HEK293 (cell line): ENCODE results near the gene BORCS6.

Source experiments
- AEBP2 ChIP-seq: fragments of 450-650 bp; formaldehyde crosslinking; IDR thresholded peaks from 2 replicates; pipeline ENCODE4 v1.5.1; 2016; ENCODE audit warnings: missing biosample characterization, missing genetic modification characterization, borderline replicate concordance
- FEZF1 ChIP-seq: fragments of 450-650 bp; formaldehyde crosslinking; IDR thresholded peaks from 2 replicates; pipeline ENCODE4 v1.5.1; 2016; ENCODE audit warnings: missing biosample characterization, missing genetic modification characterization
- KLF7 ChIP-seq: fragments of 450-650 bp; formaldehyde crosslinking; IDR thresholded peaks from 2 replicates; pipeline ENCODE4 v1.5.1; 2016; ENCODE audit warnings: missing biosample characterization, missing genetic modification characterization, borderline replicate concordance
- MZF1 ChIP-seq: fragments of 450-650 bp; formaldehyde crosslinking; IDR thresholded peaks from 2 replicates; pipeline ENCODE4 v1.5.1; 2017; ENCODE audit warnings: missing biosample characterization, missing genetic modification characterization, borderline replicate concordance
- OSR2 ChIP-seq: fragments of 450-650 bp; formaldehyde crosslinking; IDR thresholded peaks from 2 replicates; pipeline ENCODE4 v1.5.1; 2016; ENCODE audit warnings: missing biosample characterization, missing genetic modification characterization
- PRDM4 ChIP-seq: fragments of 450-650 bp; formaldehyde crosslinking; IDR thresholded peaks from 2 replicates; pipeline ENCODE4 v1.5.1; 2017; ENCODE audit warnings: missing biosample characterization, missing genetic modification characterization
- SCRT2 ChIP-seq: fragments of 450-650 bp; formaldehyde crosslinking; IDR thresholded peaks from 2 replicates; pipeline ENCODE4 v1.5.1; 2016; ENCODE audit warnings: missing biosample characterization, missing genetic modification characterization
- ZBTB1 ChIP-seq: fragments of 450-650 bp; formaldehyde crosslinking; IDR thresholded peaks from 2 replicates; pipeline ENCODE4 v1.5.1; 2016; ENCODE audit warnings: missing biosample characterization, missing genetic modification characterization
- ZFP3 ChIP-seq: fragments of 450-650 bp; formaldehyde crosslinking; IDR thresholded peaks from 2 replicates; pipeline ENCODE4 v1.5.1; 2016; ENCODE audit warnings: low read depth, missing biosample characterization, missing genetic modification characterization
- ZFP41 ChIP-seq: fragments of 450-650 bp; formaldehyde crosslinking; IDR thresholded peaks from 2 replicates; pipeline ENCODE4 v1.5.1; 2016; ENCODE audit warnings: missing biosample characterization, missing genetic modification characterization, borderline replicate concordance
- ZNF133 ChIP-seq: fragments of 450-650 bp; formaldehyde crosslinking; IDR thresholded peaks from 2 replicates; pipeline ENCODE4 v1.5.1; 2016; ENCODE audit warnings: missing biosample characterization, missing genetic modification characterization
- ZNF174 ChIP-seq: fragments of 450-650 bp; formaldehyde crosslinking; IDR thresholded peaks from 2 replicates; pipeline ENCODE4 v1.5.0; 2017; ENCODE audit warnings: missing biosample characterization, mild to moderate bottlenecking, missing genetic modification characterization
- ZNF239 ChIP-seq: fragments of 450-650 bp; formaldehyde crosslinking; IDR thresholded peaks from 2 replicates; pipeline ENCODE4 v1.5.1; 2016; ENCODE audit warnings: missing biosample characterization, missing genetic modification characterization
- ZNF302 ChIP-seq: fragments of 450-650 bp; formaldehyde crosslinking; IDR thresholded peaks from 2 replicates; pipeline ENCODE4 v1.5.1; 2016; ENCODE audit warnings: missing biosample characterization, missing genetic modification characterization, low read depth
- ZNF514 ChIP-seq: fragments of 450-650 bp; formaldehyde crosslinking; IDR thresholded peaks from 2 replicates; pipeline ENCODE4 v1.5.1; 2016; ENCODE audit warnings: missing biosample characterization, missing genetic modification characterization
- ZNF792 ChIP-seq: fragments of 450-650 bp; formaldehyde crosslinking; IDR thresholded peaks from 2 replicates; pipeline ENCODE4 v1.5.1; 2016; ENCODE audit warnings: missing biosample characterization, missing genetic modification characterization
- ZSCAN30 ChIP-seq: fragments of 450-650 bp; IDR thresholded peaks from 2 replicates; pipeline ENCODE4 v1.5.1; 2018; ENCODE audit warnings: missing biosample characterization, mild to moderate bottlenecking, missing genetic modification characterization, moderate library complexity
- TF ChIP-seq, protein P1 (sequence below): fragments of 450-650 bp; formaldehyde crosslinking; conservative IDR thresholded peaks from 2 replicates; pipeline ENCODE4 v1.5.1; 2016; ENCODE audit warnings: low read depth, missing biosample characterization, missing genetic modification characterization
- TF ChIP-seq, protein P2 (sequence below): fragments of 450-650 bp; formaldehyde crosslinking; IDR thresholded peaks from 2 replicates; pipeline ENCODE4 v1.5.1; 2017; ENCODE audit warnings: missing biosample characterization, missing genetic modification characterization
- TF ChIP-seq, protein P3 (sequence below): fragments of 450-650 bp; formaldehyde crosslinking; IDR thresholded peaks from 2 replicates; pipeline ENCODE4 v1.5.1; 2016; ENCODE audit warnings: missing biosample characterization, missing genetic modification characterization
- TF ChIP-seq, protein P4 (sequence below): fragments of 450-650 bp; formaldehyde crosslinking; IDR thresholded peaks from 2 replicates; pipeline ENCODE4 v1.5.1; 2017; ENCODE audit warnings: missing biosample characterization, missing genetic modification characterization

Gene BORCS6

GRCh38 chr17:8210761-8211458 lies 20.9 kb upstream of the BORCS6 start (continued):
- TF ChIP-seq, protein P1, sequence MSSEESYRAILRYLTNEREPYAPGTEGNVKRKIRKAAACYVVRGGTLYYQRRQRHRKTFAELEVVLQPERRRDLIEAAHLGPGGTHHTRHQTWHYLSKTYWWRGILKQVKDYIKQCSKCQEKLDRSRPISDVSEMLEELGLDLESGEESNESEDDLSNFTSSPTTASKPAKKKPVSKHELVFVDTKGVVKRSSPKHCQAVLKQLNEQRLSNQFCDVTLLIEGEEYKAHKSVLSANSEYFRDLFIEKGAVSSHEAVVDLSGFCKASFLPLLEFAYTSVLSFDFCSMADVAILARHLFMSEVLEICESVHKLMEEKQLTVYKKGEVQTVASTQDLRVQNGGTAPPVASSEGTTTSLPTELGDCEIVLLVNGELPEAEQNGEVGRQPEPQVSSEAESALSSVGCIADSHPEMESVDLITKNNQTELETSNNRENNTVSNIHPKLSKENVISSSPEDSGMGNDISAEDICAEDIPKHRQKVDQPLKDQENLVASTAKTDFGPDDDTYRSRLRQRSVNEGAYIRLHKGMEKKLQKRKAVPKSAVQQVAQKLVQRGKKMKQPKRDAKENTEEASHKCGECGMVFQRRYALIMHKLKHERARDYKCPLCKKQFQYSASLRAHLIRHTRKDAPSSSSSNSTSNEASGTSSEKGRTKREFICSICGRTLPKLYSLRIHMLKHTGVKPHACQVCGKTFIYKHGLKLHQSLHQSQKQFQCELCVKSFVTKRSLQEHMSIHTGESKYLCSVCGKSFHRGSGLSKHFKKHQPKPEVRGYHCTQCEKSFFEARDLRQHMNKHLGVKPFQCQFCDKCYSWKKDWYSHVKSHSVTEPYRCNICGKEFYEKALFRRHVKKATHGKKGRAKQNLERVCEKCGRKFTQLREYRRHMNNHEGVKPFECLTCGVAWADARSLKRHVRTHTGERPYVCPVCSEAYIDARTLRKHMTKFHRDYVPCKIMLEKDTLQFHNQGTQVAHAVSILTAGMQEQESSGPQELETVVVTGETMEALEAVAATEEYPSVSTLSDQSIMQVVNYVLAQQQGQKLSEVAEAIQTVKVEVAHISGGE (tag by site-specific recombination), result no peak; the same call in 1 of the 2 replicates
- no peak for TF ChIP-seq KLF7
- TF ChIP-seq, protein P2, sequence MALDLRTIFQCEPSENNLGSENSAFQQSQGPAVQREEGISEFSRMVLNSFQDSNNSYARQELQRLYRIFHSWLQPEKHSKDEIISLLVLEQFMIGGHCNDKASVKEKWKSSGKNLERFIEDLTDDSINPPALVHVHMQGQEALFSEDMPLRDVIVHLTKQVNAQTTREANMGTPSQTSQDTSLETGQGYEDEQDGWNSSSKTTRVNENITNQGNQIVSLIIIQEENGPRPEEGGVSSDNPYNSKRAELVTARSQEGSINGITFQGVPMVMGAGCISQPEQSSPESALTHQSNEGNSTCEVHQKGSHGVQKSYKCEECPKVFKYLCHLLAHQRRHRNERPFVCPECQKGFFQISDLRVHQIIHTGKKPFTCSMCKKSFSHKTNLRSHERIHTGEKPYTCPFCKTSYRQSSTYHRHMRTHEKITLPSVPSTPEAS, result no peak
- TF ChIP-seq ZSCAN30 (tag by site-specific recombination), result no peak
- no peak for TF ChIP-seq MZF1
- no peak for TF ChIP-seq ZBTB1 (tag by site-specific recombination)
- TF ChIP-seq, protein P3, sequence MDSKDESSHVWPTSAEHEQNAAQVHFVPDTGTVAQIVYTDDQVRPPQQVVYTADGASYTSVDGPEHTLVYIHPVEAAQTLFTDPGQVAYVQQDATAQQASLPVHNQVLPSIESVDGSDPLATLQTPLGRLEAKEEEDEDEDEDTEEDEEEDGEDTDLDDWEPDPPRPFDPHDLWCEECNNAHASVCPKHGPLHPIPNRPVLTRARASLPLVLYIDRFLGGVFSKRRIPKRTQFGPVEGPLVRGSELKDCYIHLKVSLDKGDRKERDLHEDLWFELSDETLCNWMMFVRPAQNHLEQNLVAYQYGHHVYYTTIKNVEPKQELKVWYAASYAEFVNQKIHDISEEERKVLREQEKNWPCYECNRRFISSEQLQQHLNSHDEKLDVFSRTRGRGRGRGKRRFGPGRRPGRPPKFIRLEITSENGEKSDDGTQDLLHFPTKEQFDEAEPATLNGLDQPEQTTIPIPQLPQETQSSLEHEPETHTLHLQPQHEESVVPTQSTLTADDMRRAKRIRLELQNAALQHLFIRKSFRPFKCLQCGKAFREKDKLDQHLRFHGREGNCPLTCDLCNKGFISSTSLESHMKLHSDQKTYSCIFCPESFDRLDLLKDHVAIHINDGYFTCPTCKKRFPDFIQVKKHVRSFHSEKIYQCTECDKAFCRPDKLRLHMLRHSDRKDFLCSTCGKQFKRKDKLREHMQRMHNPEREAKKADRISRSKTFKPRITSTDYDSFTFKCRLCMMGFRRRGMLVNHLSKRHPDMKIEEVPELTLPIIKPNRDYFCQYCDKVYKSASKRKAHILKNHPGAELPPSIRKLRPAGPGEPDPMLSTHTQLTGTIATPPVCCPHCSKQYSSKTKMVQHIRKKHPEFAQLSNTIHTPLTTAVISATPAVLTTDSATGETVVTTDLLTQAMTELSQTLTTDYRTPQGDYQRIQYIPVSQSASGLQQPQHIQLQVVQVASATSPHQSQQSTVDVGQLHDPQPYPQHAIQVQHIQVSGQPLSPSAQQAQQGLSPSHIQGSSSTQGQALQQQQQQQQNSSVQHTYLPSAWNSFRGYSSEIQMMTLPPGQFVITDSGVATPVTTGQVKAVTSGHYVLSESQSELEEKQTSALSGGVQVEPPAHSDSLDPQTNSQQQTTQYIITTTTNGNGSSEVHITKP (tag by site-specific recombination), result peak; percentile 92
- TF ChIP-seq FEZF1 (tag by site-specific recombination), result no peak
- no peak for TF ChIP-seq ZFP41
- no peak for TF ChIP-seq ZNF133
- TF ChIP-seq OSR2, result 0 out of 2 replicates have a peak, but pooled peaks have one; percentile 9
- TF ChIP-seq ZFP3 (tag by site-specific recombination), result no peak
- no peak for TF ChIP-seq AEBP2
- TF ChIP-seq ZNF792, result no peak
- no peak for TF ChIP-seq ZNF514 (tag by site-specific recombination)
- TF ChIP-seq, protein P4, sequence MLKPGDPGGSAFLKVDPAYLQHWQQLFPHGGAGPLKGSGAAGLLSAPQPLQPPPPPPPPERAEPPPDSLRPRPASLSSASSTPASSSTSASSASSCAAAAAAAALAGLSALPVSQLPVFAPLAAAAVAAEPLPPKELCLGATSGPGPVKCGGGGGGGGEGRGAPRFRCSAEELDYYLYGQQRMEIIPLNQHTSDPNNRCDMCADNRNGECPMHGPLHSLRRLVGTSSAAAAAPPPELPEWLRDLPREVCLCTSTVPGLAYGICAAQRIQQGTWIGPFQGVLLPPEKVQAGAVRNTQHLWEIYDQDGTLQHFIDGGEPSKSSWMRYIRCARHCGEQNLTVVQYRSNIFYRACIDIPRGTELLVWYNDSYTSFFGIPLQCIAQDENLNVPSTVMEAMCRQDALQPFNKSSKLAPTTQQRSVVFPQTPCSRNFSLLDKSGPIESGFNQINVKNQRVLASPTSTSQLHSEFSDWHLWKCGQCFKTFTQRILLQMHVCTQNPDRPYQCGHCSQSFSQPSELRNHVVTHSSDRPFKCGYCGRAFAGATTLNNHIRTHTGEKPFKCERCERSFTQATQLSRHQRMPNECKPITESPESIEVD (tag by site-specific recombination), result no peak
- TF ChIP-seq ZNF174 (tag by site-specific recombination), result no peak
- no peak for TF ChIP-seq ZNF239 (tag by site-specific recombination)
- no peak for TF ChIP-seq PRDM4
- TF ChIP-seq ZNF302, result no peak
- no peak for TF ChIP-seq SCRT2 (tag by site-specific recombination)
